HG03045 (cell line): ENCODE data around the gene DDRGK1.
A peak's percentile ranks its signal among the peaks of the same experiment; 100 is the strongest.
"Not testable (repeated sequence)": the region's sequence is repeated elsewhere in the genome, so short reads cannot be mapped to it uniquely, and the experiment has no call there.

ENCODE experiments used
- ATAC-seq: cut with Tn5 transposase; IDR thresholded peaks from one replicate; pipeline ENCODE4 v1.9.1; 2021; ENCODE audit warnings: mild to moderate bottlenecking, moderate library complexity; ENCODE audit not compliant: unreplicated experiment

Gene DDRGK1

DNA sequence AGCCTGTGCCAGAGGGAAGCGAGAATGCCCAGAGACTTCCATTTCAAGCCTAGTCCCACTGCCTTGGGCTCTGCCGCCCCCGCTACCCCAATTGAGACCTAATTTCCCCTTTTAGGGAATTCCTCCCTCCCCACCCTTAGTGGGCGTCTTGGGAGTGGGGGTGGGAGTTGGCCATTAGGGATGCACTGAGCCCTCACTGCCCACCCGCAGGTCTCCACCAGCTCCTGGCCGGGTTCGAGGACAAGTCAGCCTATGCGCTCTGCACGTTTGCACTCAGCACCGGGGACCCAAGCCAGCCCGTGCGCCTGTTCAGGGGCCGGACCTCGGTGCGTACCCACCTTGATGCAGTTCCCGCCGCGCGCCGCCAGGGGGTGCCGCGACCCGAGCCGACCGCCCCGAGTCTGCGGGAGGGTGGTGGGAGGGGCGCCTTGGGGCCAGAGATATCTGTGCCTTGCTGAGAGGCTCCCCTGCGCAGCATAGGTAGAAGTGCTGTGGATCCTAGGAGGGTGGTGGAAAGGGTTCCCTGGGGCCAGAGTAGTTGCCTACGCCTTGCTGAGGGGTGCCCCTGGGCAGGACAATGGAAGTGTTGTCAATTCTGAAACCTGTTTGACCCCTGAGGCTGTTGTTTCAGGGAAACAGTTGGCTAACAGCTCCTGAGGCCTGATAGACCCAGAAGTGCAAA is 14.0 kb upstream of the DDRGK1 start:
- ATAC-seq: no peak

DNA sequence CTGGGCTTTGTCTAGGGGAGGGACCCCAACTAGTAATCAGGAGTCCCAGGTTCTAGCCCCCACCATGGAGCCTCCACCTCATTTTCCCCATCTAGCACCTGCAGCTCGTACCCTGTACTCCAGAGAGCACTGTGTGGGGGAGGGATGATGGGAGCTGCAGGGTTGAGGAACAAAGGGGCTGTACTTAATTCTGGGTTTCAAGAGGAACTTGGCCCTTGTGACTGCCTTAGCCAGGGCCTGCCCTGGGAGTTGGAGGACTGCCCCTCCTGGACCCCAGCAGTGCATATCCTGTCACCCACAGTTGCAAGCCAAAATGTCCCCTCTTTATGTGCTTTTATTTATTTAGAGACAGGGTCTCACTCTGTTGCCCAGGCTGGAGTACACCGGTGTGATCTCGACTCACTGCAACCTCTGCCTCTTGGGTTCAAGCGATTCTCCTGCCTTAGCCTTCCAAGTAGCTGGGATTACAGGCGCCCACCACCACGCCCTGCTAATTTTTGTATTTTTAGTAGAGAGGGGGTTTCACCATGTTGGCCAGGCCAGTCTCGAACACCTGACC is 11.0 kb upstream of the DDRGK1 start:
- not testable (repeated sequence) for ATAC-seq

DNA sequence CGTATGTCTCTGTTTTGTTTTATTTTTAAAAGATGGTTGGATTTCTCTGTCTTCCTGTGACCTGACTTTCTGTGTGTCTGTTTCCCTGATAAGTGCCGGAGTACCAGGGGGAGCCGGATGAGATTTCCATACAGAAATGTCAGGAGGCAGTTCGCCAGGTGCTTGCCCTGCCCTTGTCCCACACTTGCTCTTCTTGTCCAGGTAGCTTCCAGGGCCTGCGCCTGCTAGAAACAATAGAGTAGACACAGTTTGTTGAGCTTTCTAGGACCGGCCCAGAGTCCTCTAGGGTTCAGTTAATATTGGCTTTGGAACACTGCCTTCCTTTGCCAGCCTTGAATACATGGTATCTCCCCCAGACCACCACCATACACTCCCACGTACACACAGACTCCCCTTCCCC is 8.7 kb upstream of the DDRGK1 start:
- ATAC-seq: no peak

DNA sequence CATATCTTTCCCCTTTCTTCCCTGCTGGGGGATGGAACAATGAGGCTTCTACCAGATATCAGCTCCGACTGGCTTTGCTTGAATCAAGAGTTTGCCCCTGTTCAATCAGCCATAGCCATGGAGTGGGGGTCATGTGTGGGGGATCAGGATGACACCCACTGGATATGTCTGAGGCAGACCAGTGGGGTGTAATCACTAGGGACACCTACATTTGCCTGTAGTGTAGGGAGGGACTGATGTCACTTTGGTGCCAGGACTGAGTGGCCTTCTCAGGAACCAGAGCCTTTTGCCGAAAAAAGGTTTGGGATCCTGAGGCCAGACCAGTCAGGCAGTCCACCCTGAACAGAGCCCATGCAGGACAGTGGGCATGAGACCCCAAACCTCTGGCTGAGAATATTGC is 5.9 kb upstream of the DDRGK1 start:
- no peak for ATAC-seq

DNA sequence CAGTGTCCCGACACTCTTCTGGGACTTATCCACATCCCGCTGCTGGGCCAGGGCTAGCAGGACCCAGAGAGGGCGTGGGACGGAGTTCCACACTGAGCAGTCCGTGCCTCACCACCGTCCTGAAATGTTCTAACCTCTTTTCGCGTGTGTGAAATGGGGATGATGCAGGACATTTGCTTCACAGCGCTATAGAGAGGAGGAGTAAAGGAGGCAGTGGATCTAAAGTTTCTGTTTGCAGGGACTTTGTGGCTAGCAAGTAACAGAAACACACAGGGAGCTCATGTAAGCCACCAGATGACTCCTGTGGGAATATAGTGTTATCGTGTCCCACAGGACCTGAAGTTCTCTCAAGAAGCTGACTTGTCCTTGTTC is 5.5 kb upstream of the DDRGK1 start:
- ATAC-seq: no peak

DNA sequence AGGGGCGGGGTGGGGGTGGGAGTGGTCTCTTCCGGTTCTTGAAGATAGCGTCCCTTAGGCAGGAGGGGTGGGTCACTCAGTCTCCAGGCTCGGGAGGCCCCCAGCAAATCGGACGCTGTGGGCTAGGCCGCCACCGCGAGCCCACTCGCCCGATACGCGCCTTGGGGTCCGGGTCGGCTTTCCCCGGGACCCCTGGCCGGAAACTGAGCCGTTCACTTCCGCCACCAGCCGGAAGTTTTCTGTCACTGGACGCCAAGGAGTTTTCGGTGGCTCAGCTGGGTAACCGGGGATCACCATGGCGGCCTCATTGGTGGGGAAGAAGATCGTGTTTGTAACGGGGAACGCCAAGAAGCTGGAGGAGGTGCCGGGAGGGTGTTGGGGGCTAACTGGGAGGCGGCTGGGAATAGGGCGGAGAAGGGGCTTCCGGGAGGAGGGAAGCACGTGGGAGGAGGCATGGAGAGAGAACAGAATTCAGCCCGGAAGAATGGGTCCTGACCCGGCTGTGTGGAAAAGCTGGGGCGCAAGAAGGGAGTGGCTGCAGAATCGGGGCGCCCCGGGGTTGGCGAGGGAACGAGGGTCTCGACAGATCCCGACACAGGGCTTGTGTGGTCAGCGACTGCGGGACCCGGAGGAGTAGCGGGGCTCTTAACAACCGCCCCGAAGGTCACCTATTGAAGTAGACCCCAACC is 4.9 kb upstream of the DDRGK1 start, which contains the start of gene ITPA:
Gene ITPA, plus strand, starts transcription at position 242 of the 689 bp plus-strand sequence. Its CDS starts 54 bp downstream, at position 296.
- ATAC-seq: no peak

DNA sequence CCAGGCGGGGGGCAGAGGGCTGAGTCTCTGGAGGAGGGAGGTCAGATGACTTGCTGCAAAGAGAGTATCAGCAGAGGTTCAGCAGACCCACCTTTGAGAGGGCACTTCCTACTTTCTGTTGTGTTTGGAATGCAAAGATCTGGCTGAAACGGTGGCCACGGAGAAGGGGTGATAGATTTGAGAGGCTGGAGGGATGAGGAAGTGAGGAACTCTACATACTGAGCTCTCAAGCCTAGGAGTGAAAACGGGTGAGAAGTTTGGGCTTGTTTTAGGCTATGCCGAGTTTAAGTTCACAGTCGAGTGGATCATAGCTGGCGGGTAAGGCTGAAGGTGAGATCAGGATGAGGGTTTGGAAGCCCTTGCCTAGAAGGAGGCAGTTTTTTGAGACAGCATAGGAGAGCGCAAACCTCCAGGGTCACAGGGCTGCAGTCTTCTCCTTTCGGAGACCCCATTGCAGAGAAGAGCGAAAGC is 4.3 kb upstream of the DDRGK1 start:
- ATAC-seq: no peak

DNA sequence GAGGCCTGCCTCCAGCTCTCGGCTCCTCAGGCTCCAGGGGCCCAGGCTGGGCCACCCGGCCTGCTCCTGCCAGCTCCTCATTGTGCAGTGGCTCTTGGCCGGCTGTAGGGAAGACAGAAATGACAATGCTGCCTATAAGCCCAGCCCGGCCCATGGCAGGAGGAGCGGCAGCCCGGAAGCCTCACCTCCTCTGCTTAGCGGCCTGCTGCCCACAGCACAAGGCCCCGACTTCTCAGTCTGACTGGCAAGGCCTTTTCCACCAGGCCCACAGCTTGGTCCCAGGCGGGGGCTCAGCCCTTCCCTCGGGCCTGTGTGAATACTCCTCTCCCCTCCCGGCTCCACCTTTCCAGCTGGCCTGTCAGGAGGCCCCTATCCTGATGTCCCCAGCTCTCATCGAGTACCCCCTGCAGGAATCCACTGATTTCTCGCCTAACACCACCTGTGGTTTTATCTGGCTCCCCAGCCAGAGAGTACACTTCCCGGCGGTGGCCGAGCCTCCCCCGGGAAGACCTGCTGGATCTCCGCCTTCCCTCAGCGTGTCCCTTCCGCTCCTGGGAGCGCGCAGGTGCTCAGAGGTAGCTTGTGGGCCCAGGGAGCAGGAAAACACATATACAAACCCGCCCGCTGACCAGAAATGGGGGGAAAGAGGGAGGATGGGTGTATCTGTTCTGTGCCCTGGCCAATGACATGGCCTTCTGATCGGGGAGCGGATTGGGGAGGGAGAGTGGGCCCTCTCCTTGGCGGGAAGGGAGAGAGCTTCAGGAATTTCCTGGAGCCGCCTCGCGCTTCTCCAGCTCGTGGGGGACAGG is 963 bp downstream of the DDRGK1 start:
- peak; percentile 17 for ATAC-seq

DNA sequence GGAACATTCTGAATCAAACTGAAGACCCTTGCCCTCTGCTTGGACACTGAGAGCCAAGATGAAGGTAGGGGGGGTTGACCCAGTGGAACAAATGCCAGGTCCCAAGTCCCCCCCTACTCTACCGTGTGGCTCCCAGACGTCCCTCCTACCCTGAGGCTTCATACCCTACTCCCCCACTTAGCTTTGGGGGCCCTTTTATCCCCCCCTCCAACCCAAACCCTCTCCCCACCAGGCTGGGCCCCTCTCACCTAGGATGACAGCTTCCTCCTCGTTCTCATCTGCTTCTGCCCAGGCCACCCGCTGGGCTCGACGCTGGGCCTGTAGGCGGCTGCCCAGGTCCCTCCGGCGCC is 1.5 kb downstream of the DDRGK1 start:
- no peak for ATAC-seq

DNA sequence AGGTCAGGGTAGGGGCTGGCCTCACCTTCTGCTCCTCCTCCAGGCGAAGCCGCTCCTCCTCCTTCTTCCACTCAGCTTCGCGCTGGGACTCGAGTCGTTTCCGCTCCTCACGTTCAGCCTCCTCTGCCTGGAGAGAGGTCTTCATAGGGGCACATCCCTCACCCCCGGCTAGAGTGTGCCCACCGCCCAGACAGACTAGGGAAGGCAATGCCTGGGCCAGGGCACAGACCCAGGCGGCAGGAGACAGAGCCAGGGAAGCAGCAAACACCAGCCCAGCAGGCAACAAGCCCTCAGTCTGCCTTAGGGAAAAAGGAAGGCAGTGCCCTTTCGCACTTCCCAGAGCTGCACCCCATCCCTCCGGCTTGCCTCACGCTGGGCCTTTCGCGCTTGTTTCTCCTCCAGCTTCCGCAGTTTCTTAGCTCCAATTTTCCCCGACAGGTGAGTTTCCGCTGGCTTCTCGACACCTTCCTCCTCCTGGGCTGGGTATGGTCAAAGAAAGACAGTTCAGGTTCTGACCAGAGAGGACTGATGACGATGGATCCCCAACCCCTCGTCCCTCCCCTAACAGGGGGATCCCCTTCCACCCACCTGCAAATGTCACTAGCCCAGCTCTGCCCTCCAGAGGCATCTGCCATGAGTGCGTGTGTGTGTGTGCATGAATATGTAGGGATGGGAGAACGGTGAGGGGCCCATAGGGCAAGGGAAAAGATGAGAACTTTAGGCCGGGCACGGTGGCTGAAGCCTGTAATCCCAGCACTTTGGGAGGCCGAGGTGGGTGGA is 4.3 kb downstream of the DDRGK1 start:
- no peak for ATAC-seq

DNA sequence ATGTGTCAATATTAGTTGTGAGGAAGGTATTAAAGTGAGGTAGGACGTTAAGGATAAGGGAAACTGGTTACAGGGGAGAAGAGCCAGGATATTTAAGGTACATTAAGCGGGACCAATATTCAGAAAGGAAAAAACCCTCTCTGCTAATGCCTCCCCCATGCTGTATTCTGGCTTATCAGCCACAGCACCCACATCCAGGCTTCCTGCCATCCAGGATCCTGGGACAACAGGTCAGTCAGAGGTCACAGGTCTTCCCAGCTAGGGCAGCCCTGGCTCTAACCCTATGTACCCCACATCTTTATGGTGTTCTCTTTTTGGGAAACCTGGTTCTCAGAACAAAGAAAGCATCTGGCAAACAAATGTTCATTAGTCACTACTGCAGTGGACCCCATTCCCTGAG is 5.3 kb downstream of the DDRGK1 start:
- ATAC-seq: no peak

DNA sequence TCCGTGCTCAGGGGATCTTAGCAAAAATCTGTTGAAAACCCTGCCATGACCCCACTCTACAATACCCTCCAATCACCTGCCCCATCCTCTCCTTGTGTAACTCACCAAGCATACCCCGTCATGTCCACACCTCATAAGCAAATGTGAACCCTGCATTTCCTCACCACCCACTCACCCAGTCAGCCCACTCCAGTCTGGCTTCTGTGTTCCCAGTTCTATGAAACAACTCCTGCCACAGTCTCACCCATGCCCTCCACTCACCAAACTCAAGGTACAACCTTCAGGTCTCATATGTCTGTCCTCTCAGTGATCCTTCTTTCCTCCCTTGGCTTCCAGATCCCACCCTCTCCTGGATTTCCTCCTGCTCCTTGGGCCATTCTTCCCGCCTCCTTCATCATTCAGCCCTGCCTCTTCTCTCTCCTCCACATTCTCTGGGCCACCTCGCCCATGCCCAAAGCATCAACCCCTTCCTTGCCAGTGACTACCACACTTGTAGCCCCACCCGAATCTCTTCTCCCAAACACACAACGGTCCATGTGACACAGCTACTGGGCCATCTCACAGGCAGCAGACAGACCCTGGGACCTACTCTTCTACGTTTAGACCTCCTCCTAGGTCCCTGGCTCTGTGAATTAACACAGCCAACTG is 8.8 kb downstream of the DDRGK1 start:
- no peak for ATAC-seq

DNA sequence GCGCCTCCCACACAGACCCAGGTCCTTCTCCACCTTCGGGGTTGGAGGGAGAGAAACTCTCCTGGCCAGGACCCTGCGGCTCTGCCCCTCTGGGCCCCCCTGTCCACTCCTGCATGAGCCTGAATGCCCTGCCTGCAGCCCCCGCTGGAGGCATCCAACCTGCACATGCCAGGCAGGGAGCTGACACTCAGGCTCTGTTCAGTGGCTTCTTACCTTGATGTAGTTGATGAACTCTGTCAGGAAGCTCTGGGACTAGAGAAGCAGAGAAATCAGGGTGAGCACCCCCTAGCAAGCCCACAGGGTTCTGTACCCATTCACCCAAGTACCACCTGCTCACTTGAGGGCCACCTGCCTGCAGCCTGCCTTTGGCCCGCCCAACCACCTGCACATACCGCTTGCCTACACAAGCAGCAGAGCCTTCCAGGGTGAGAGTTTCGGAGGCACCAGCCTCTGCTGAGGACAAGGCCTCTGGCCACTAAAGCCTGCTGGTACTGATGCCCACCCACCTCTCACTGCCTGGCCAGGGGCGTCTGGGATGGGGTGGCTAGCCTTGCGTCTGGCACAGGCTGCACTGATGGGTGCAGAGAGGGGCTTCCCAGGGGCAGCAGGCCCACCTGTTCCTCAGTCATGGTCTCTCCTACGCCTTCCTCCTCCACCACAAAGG is 9.7 kb downstream of the DDRGK1 start:
- ATAC-seq: no peak

DNA sequence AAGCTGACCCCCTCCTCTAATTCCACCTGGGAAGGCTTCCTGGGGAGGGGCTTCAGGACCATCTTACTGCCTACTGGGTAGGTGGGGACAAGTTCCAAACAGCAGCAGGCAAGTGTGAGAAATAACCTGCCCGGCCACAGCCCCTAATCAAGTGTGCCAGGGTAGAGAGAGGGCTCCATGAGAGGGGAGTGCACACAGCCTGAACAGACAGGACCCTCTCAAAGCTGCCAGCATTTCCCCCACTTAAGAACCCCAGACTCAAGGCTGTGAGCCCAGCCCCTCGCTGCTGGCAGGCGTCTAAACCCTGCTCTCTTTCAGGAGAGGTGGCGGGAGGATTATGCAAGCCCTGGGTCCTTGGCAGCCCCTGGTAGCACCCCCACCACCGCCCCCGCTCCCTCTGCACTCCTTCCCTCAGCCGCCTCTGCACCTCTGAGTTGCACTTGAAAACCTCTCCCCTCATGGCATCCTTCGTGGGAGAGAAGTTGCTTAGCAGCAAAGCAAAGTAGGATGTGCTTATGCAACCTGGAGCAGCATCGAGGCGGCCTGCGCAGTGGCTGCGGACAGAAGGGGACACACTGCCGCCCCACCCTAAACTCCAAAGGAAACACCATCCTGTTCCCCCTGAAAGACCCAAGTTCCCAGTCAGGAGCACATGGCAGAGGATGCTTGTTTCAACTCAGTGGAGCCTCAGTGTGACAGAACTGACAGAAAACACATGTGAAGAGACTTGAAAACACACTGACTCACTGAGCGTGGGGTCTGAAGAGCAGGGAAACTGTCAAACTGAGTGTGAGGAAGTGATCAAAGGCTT is 10.5 kb downstream of the DDRGK1 start:
- ATAC-seq: no peak

DNA sequence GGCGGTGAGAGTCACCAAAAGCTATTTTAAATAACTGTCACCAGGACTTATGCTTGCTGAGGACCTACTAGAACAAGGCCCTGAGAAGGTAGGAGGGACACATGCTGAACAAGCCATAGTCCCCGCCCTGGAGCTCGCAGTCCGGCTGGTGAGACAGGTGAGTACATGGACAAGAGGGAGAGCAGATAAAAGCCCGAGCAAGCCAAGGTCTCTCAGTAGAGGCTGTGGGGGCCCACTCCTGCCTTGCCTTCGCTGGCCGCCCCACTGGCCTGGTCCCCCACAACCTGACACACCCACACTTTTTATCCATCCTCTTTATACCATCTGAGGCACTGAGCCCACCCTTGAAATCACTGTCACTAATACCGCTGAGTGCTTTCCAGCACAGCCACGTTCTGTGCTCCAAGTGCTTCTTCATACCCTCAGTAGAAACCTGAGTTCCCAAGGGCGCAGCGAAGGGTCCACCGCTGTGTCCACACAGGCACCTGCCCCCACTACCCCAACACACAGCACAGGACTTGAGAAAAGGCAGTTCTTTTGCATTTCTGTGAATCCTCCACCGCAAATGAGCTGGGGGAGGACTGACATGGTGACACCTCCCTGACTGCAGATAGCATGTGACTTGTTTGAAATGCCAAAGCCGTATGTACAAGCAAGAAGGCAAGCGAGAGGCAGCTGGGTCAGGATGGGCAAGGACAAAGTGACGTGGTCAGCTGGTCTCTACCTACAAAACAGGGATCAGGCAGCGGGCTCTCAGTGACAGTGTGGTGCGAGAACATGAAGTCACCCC is 12.1 kb downstream of the DDRGK1 start:
- no peak for ATAC-seq

DNA sequence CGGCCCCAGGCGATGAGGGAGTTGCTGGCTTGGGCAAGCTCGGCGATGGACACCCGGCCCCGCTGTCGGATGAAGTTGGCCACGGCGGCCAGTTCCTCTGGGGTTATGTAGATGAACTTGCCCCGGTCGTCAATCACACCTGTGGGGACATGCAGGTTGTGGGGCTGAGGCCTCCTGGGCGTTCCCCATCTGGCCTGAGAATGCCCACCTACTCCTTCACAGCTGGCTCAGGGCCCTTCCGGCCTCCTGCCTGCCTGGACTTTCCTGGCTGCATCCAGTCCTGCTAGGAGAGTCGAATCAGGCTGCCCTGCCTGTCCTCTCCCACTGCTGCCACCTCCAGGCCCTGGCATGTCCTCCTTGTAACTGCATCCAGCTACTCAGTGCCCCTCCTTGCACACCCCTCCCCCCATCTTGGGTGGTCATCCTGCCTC is 13.8 kb downstream of the DDRGK1 start:
- no peak for ATAC-seq

DNA sequence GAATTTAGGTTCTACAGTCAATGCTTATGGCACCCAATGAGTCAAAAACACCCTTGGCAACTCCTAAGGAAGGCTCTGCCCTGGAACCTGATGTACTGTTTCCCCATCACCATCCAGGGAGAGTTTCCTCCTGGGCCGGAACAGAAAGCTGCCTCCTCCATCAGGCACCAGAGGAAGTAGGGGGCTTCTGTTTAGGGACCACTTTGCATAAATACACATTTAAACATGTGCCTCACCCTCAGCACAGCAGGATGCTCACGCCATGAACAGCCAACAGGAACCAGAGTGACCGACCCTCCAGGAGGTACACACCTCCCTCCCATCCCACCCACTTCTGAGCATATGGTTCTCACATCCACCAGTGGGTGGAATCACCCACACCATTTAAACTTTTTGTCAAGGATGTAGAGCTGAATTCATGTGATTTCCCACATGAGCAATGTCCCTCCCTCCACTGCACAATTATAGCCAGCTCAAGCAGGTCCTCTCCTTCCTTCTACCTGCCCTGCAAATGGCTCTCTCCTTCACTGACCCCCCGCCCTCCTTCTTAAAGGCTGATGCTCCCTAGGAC is 14.8 kb downstream of the DDRGK1 start:
- ATAC-seq: no peak
